Stomach (tissue), 9 donors: ENCODE data around the gene SPNS1. TPM values are rescaled to one million over a fixed set of nuclear protein-coding genes. Genes with fewer than 3 reads are reported as not detected.
"Not testable (repeated sequence)": the region's sequence is repeated elsewhere in the genome, so short reads cannot be mapped to it uniquely, and the experiment has no call there.

Experiments used
- DNase-seq, 2 donors: peaks; one replicate each; pipeline versions ENCODE4 v3.0.0 to v3.0.0-alpha.2; 2013 to 2019
- H3K27ac ChIP-seq, 5 donors: fragments of 200-600 bp in 4 of 5; sonication (generic) in 4 of 5; one replicate each; pipeline ENCODE4 v1.5.1; 2013 to 2019; ENCODE audit warnings: mild to moderate bottlenecking in 1 of 5, moderate library complexity in 1 of 5
- H3K27me3 ChIP-seq, 3 donors: fragments of 200-600 bp; sonication (generic); one replicate each; pipeline ENCODE4 v1.5.1; 2017 to 2019; ENCODE audit warnings: mixed run types in 1 of 3
- H3K36me3 ChIP-seq, 4 donors: fragments of 200-600 bp; sonication (generic); 1 replicate in 3 of 4; 2 replicates in 1 of 4; pipeline ENCODE4 v1.5.1; 2016 to 2019
- H3K4me1 ChIP-seq, 4 donors: fragments of 200-600 bp; sonication (generic); one replicate each; pipeline ENCODE4 v1.5.1; 2016 to 2019
- H3K4me3 ChIP-seq, 4 donors: fragments of 200-600 bp; sonication (generic) in 3 of 4; one replicate each; pipeline ENCODE4 v1.5.1; 2016 to 2019; ENCODE audit warnings: mild to moderate bottlenecking in 1 of 4
- H3K9me3 ChIP-seq, 4 donors: fragments of 200-600 bp; sonication (generic); one replicate each; pipeline ENCODE4 v1.5.1; 2016 to 2019
- EP300 ChIP-seq: sonication (generic); formaldehyde crosslinking; IDR thresholded peaks from one replicate; pipeline ENCODE4 v1.6.1; 2017; ENCODE audit warnings: antibody characterized with exemption
- POLR2A ChIP-seq, 4 donors: fragments of 450-650 bp; IDR thresholded peaks; one replicate each; pipeline ENCODE4 v1.6.1; 2016; ENCODE audit warnings: antibody characterized with exemption in 4 of 4, control low read depth in 2 of 4, mild to moderate bottlenecking in 1 of 4, moderate library complexity in 1 of 4
- POLR2AphosphoS5 ChIP-seq, 3 donors: sonication (generic); formaldehyde crosslinking; IDR thresholded peaks; one replicate each; pipeline ENCODE4 v1.6.1; 2016; ENCODE audit warnings: antibody characterized with exemption in 3 of 3
- WGBS, 5 donors: extraction: QIAGEN DNeasy Blood & Tissue Kit in 3 of 5; methylation state at CpG; one replicate each; pipeline versions ENCODE4 v1.1.5 to v1.1.7; 2013 to 2018; 5-methylcytosine and 5-hydroxymethylcytosine counted together
- intact Hi-C: fragments of 100-400 bp; cut with DNase I; formaldehyde crosslinking; loops from one replicate; pipeline ENCODE4 v1.15.1; 2023; ENCODE audit warnings: low total_unique reads
- polyA plus RNA-seq, 3 donors: library from polyadenylated mRNA; stranded (reverse); fragments of 200-250 nt; gene quantifications; one replicate each; pipeline ENCODE4 v1.2.3, GENCODE V29; 2013
- total RNA-seq, 5 donors: library from RNA; depleted of rRNA; stranded (reverse); fragments of >200 nt; gene quantifications; one replicate each; pipeline versions ENCODE4 v1.1.0 to v1.2.3, GENCODE V29; 2014 to 2016
- TF ChIP-seq, protein P1 (sequence below), 7 experiments: fragments of 450-650 bp in 4 of 7; fragments of 200-600 bp in 3 of 7; sonication (generic) in 3 of 7; IDR thresholded peaks; one replicate each; pipeline ENCODE4 v1.5.1; 2016 to 2019; ENCODE audit warnings: antibody characterized with exemption in 7 of 7, control low read depth in 2 of 7, mild to moderate bottlenecking in 1 of 7
- donor health status: healthy with polysubstance abuse.
- donor health status: Bipolar disorder and iron deficiency.
- donor health status: healthy.

SPNS1 gene
- total and polyA plus RNA-seq, 8 donors = 6.1 to 48.3 (median 20.3) TPM

DNA sequence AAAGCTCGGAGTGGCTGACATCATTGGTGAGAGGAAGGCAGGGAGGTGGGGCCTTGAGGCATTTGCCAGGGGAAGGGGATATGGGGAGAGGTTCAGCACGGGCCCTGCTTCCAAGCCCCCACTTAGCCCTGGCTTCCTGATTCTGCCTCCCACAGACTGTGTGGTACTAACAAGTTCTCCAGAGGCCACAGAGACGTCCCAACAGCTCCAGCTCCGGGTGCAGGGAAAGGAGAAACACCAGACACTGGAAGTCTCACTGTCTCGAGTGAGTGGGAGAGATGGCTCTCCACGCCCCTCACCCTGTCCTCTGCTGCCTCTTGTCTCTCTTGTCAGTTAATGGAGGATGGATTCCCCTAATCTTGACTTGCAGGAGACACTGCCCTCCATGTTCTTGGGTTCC lies 15.7 kb upstream of the SPNS1 start:
- TF ChIP-seq POLR2A (IDR thresholded peaks at IDR 0.05) (no peak), EP300 (no peak), POLR2AphosphoS5 (IDR thresholded peaks at IDR 0.05) (no peak)
- TF ChIP-seq, protein P1, sequence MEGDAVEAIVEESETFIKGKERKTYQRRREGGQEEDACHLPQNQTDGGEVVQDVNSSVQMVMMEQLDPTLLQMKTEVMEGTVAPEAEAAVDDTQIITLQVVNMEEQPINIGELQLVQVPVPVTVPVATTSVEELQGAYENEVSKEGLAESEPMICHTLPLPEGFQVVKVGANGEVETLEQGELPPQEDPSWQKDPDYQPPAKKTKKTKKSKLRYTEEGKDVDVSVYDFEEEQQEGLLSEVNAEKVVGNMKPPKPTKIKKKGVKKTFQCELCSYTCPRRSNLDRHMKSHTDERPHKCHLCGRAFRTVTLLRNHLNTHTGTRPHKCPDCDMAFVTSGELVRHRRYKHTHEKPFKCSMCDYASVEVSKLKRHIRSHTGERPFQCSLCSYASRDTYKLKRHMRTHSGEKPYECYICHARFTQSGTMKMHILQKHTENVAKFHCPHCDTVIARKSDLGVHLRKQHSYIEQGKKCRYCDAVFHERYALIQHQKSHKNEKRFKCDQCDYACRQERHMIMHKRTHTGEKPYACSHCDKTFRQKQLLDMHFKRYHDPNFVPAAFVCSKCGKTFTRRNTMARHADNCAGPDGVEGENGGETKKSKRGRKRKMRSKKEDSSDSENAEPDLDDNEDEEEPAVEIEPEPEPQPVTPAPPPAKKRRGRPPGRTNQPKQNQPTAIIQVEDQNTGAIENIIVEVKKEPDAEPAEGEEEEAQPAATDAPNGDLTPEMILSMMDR (IDR thresholded peaks at IDR 0.05) = no peak
- H3K36me3 ChIP-seq = peaks cover 63 to 99% (median 98%) of the 10 kb centered on the region in 4 donors
- WGBS, 5 donors = 89 to 97% (median 93%) methylated on average over 6 of the region's 6 CpGs

GRCh38 chr16:28964072-28964471 lies 10.5 kb upstream of the SPNS1 start:
- Histone ChIP-seq H3K4me3 (no peak overlapping the region), H3K27ac (no peak overlapping the region), H3K4me1 (no peaks in the 10 kb centered on the region), H3K9me3 (no peaks in the 10 kb centered on the region), H3K36me3 (peaks cover 38 to 70% (median 67%) of the 10 kb centered on the region in 4 donors), H3K27me3 (no peaks in the 10 kb centered on the region)
- no peak for DNase-seq
- 90 to 97% (median 94%) methylated on average over 3 of the region's 3 CpGs for WGBS, 5 donors
- TF ChIP-seq POLR2A (IDR thresholded peaks at IDR 0.05) = no peak
- TF ChIP-seq, protein P1 (IDR thresholded peaks at IDR 0.05) = no peak
- no peak for TF ChIP-seq EP300
- no peak for TF ChIP-seq POLR2AphosphoS5 (IDR thresholded peaks at IDR 0.05)
- intact Hi-C loops = no loop called here

More for the DNA sequence above, 15.7 kb upstream of the SPNS1 start:
- intact Hi-C loops = no loop called here
- Histone ChIP-seq H3K27ac (no peak overlapping the region), H3K9me3 (no peaks in the 10 kb centered on the region), H3K27me3 (no peaks in the 10 kb centered on the region), H3K4me3 (no peak overlapping the region), H3K4me1 (peaks cover 0 to 2% (median under 1%) of the 10 kb centered on the region in 4 donors)
- DNase-seq = no peak

DNA sequence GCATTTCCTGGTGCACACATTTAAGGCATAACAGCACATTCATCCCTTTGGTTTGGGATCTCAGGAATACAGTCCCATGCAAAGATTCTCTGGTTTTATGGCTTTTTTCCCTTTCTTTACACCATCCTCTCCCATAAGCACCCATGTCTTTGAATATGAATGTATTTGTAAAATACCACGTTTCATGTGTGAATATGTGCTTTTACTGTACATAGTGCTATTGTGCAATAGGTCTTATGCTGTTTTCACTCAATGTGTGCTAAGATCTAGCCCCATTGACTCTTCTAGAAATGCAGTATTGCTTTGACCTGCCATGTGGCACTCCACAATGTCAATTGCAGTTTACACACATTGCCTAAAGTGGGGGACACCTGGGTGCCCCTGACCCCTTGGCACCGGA lies 10.1 kb upstream of the SPNS1 start:
- DNase-seq = no peak
- no peaks in the 10 kb centered on the region for H3K27me3 ChIP-seq
- no peaks in the 10 kb centered on the region for H3K4me1 ChIP-seq
- TF ChIP-seq, protein P1 (IDR thresholded peaks at IDR 0.05) = no peak
- TF ChIP-seq POLR2A (IDR thresholded peaks at IDR 0.05) (no peak), EP300 (no peak), POLR2AphosphoS5 (IDR thresholded peaks at IDR 0.05) (no peak)
- WGBS, 5 donors = 90 to 96% (median 93%) methylated on average over 2 of the region's 2 CpGs
- H3K4me3 ChIP-seq = no peak overlapping the region
- intact Hi-C loops = no loop called here
- H3K9me3 ChIP-seq = no peaks in the 10 kb centered on the region
- peaks cover 38 to 66% (median 63%) of the 10 kb centered on the region in 4 donors for H3K36me3 ChIP-seq
- H3K27ac ChIP-seq = no peak overlapping the region

GRCh38 chr16:28967156-28967555 lies 7.4 kb upstream of the SPNS1 start:
- no peaks in the 10 kb centered on the region for H3K4me1 ChIP-seq
- H3K9me3 ChIP-seq = no peaks in the 10 kb centered on the region
- no peaks in the 10 kb centered on the region for H3K27me3 ChIP-seq
- intact Hi-C loops = no loop called here
- WGBS, 5 donors = 86 to 93% (median 92%) methylated on average over 4 of the region's 4 CpGs
- H3K27ac ChIP-seq = no peak overlapping the region
- peaks cover 26 to 41% (median 37%) of the 10 kb centered on the region in 4 donors for H3K36me3 ChIP-seq
- no peak for DNase-seq
- no peak for TF ChIP-seq POLR2A (IDR thresholded peaks at IDR 0.05)
- TF ChIP-seq POLR2AphosphoS5 (IDR thresholded peaks at IDR 0.05) = no peak
- TF ChIP-seq, protein P1 (IDR thresholded peaks at IDR 0.05) = no peak
- no peak for TF ChIP-seq EP300
- no peak overlapping the region for H3K4me3 ChIP-seq

DNA sequence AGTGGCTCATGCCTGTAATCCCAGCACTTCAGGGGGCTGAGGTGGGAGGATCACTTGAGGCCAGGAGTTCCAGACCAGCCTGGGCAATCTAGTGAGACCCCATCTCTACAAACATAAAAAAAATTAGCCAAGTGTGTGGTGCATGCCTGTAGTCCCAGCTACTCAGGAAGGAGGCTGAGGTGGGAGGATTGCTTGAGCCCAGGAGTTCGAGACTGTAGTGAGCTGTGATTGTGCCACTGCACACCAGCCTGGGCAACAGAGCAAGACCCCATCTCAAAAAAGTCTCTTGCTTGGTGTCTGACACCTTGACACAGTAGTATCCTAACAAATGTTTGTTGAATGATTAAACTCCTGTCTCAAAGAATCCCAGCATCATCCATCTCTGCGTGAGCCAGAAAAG lies 4.9 kb upstream of the SPNS1 start:
- intact Hi-C loops, H3K27ac ChIP-seq, H3K27me3 ChIP-seq, DNase-seq, H3K4me3 ChIP-seq, H3K9me3 ChIP-seq: not testable (repeated sequence)
- peaks cover 0 to 15% (median 10%) of the 10 kb centered on the region in 4 donors for H3K4me1 ChIP-seq
- H3K36me3 ChIP-seq = peaks cover 4 to 15% (median 12%) of the 10 kb centered on the region in 4 donors
- 86 to 100% (median 93%) methylated on average over 2 of the region's 2 CpGs for WGBS, 5 donors
